ENCODE data around the gene RNF150.
"Not testable (repeated sequence)": the region's sequence is repeated elsewhere in the genome, so short reads cannot be mapped to it uniquely, and the experiment has no call there.

The RNF150 gene

DNA sequence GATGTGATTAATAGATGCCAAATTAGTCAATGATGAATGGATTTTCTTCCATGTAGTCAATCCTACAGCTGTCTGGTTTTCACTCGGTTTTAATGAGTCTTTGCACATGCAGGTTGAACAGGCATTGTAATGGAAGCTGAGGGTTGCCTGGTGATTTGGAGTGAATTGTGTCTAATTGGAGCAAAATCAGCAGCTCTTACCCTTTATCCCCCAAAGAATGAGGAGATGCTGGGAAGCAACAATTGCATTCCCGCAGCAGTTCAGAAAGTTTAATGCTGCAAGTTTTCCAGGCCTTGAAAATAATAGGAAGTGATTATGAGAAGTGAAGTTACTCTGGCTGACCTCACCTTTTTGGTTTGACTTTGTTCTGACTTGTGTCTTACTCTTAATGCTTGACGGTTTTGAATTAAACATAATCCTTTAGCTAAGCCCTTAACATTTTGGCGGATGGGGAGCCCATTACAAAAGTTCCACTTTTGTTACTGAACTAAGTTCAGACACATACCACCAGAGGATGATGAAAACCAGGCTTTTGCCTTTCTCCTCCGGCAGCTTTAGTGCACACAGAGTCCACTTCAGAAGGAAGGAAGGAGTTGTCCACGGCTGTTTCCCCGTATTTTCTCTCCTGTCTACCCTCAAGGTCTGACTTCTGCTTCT lies 298.3 kb downstream of the RNF150 start:
- no peak for DNase-seq (ENCODE audit: low read depth in 2 of 3, low spot score in 1 of 3)

DNA sequence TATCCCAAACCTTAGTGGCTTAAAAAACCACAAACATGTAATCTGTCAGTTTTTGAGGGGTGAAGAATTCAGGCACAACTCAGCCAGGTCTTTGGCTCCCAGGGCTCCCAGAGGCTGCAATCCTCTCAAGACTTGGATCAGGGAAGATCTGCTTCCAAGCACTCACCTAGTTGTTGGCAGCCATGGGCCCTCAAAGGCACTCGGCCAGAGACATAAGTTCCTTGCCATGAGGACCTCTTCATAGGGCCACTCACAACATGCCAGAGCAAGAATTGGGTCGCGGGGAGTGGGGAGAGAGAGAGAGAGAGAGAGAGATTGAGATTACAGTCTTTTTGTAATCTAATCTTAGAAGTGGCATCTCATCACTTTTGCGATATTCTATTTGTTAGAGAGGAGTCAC lies 300.0 kb downstream of the RNF150 start:
- no peak for DNase-seq (ENCODE audit: low read depth in 2 of 3, low spot score in 1 of 3)

GRCh38 chr4:140829825-140830224 lies 303.4 kb downstream of the RNF150 start:
- DNase-seq (ENCODE audit: low read depth in 2 of 3, low spot score in 1 of 3) = no peak

DNA sequence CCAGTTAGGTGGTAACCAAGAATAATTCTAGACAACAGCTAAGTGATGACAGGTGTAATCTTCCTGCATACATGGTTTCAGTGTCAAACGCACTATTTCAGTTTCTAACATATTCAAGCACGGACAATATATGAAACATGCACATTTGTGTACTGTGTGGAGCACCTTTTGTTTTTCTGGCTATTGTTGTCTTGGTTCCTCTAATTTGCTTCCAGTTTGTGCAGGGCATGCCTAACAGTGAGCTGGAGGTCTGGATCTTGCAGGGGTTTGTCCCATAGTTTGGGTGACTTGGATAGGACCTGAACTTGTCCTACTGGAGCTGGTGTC lies 306.6 kb downstream of the RNF150 start:
- DNase-seq (ENCODE audit: low read depth in 2 of 3, low spot score in 1 of 3) = no peak

GRCh38 chr4:140820520-140820919 lies 312.7 kb downstream of the RNF150 start:
- DNase-seq (ENCODE audit: low read depth in 2 of 3, low spot score in 1 of 3) = not testable (repeated sequence)

DNA sequence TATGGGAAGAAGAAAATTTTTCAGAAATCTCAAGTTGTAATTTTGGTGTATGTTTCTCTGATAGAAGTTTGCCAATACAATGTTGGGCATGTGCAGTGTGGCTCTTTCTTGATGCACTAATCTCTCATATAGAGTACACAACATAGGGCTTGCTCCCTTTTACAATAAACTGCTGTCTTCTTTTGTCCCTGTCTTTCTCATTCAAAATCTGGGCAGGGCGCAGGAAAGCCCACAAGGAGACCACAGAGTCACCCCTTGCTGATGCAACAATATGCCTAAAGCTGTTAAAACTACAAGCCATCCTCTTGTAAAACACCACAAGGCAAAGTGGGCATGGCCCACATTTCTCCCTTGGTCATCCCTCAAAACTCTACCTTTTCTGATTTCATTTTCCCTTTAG lies 313.7 kb downstream of the RNF150 start:
- DNase-seq (ENCODE audit: low read depth in 2 of 3, low spot score in 1 of 3) = no peak

DNA sequence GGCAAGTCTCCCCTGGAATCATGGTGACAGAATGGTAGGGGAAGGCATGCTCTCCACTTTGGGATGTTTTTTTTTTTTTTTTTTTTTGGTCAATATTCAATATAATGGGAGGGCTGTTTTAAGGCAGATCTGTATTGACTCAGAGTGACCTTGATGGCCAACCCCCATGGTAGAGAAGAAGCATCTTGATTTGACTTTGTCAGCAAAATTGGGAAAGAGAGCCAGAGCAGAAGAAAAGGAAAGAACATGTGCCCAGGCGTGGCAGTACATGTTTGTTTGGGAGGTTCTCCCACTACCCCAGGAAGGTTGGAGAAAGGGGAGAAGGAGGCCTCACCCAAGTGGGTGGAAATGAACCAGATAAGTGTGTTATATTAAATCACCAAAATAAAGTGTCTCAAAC lies 314.8 kb downstream of the RNF150 start:
- no peak for DNase-seq (ENCODE audit: low read depth in 2 of 3, low spot score in 1 of 3)

GRCh38 chr4:140816806-140817510 lies 316.3 kb downstream of the RNF150 start:
- DNase-seq (ENCODE audit: low read depth in 2 of 3, low spot score in 1 of 3) = no peak

GRCh38 chr4:140813804-140814203 lies 319.5 kb downstream of the RNF150 start:
- DNase-seq (ENCODE audit: low read depth in 2 of 3, low spot score in 1 of 3) = no peak

GRCh38 chr4:140812916-140813315 lies 320.4 kb downstream of the RNF150 start:
- DNase-seq (ENCODE audit: low read depth in 2 of 3, low spot score in 1 of 3) = no peak

GRCh38 chr4:140811429-140811828 lies 321.8 kb downstream of the RNF150 start:
- no peak for DNase-seq (ENCODE audit: low read depth in 2 of 3, low spot score in 1 of 3)

GRCh38 chr4:140810591-140811169 lies 322.6 kb downstream of the RNF150 start:
- not testable (repeated sequence) for DNase-seq (ENCODE audit: low read depth in 2 of 3, low spot score in 1 of 3)
